NCI-H2227 (cell line): ENCODE measurements around the gene RASL11A.
"Not testable (repeated sequence)": the region's sequence is repeated elsewhere in the genome, so short reads cannot be mapped to it uniquely, and the experiment has no call there.

Experiments used
- DNase-seq: peaks from one replicate; lab custom pipeline; 2025; ENCODE audit not compliant: unreplicated experiment; lab: John Stamatoyannopoulos, UW

The RASL11A gene

GRCh38 chr13:27296496-27296895 is 25.9 kb downstream of the RASL11A start:
- DNase-seq: no peak

GRCh38 chr13:27298849-27299248 is 28.2 kb downstream of the RASL11A start:
- no peak for DNase-seq

- DNase-seq: peak; percentile 64
These were observed 29.8 kb downstream of the RASL11A start for GRCh38 chr13:27300406-27300805.

DNA sequence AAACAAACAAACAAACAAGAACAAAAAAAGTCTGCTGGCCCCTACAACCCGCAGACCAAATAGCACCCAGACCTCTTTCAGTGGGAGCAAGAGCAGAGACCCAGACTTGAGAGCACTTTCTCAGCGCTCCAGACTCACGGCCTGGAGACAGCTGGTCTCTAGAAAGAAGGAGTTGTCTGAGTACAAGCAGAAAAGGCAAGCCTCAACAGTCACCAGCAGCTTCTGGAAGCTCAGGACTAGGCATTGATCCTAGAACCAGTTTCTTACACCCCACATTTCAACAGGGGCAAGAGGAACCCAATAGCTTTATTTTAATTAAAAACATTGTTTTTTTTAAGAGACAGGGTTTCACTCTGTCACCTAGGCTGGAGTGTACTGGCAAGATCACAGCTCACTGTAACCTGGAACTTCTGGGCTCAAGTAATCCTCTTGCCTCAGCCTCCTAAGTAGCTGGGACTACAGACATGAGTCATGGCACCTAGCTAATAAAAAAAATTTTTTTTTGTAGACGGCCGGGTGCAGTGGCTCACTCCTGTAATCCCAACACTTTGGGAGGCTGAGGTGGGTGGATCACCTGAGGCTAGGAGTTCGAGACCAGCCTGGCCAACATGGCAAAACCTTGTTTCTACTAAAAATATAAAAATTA is 30.4 kb downstream of the RASL11A start:
- no peak for DNase-seq

- no peak for DNase-seq
These were observed 32.1 kb downstream of the RASL11A start for GRCh38 chr13:27302643-27303262.

- no peak for DNase-seq
These were observed 33.5 kb downstream of the RASL11A start for GRCh38 chr13:27304099-27304498.

- no peak for DNase-seq
These were observed 34.0 kb downstream of the RASL11A start for GRCh38 chr13:27304611-27305010.

DNA sequence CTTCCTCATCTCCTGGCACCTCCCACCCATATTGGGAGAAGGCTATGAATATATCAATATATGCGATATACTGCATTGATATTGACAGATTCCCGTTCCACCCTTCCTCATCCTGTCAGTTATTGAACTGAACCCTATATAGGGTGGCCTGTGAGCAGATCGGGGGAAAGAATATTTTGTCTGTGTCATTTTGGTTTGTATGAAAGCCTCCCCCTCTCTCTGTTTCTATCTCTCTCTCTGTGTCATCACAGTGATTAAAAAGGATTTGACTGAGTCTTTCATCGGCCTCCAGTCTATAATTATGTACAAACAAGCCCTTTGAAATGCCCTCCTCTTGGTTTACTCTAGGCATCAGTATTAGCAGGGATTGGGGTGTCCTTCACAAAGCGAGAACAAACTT is 35.7 kb downstream of the RASL11A start:
- DNase-seq: no peak

GRCh38 chr13:27308941-27309340 is 38.3 kb downstream of the RASL11A start:
- DNase-seq: no peak

DNA sequence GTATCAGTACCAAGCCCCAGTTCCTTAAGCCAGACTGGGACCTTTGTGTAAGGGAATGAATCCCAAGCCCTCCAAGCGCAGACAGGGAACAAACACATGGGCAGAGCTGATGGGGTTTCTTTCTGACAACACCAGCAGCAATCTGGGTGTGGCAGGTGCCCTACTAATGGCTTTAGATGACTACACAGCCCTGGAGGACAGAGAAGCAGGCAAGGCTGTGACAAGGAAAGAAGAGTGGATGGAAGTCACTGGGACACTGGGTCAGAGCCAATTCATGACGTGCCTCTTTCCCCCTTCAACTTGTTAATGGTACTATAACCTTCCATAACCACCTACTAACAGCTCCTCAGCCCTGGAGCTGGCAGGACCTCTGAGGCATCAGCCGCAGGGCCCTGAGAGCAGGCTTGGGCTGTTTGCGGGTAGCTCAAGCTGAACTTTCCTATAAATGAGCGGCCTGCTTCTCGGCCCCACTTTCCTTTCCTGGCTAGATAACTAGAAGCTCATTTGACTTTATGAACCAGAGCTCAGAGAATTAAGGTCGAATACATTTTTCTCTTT is 38.9 kb downstream of the RASL11A start:
- DNase-seq: no peak

GRCh38 chr13:27309967-27310598 is 39.5 kb downstream of the RASL11A start:
- no peak for DNase-seq

DNA sequence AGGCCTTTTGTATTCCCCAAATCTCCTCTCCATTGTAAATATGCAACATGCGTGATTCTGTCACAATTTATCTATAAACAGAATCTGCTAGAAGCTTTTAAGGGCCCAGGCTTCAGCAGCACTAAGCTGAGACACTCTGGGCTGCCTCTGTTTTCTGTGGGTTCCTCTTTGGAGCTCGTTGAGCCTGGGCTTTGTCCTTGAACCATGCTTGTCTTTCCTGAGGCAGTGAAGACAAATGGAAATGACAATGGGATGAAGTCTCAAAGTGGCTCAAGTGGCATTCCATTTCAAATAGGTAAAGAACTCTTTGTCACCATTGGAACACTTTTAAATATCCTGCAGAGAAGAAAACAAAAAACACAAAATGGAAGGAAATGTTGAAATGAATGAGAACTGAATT is 40.3 kb downstream of the RASL11A start:
- no peak for DNase-seq

DNA sequence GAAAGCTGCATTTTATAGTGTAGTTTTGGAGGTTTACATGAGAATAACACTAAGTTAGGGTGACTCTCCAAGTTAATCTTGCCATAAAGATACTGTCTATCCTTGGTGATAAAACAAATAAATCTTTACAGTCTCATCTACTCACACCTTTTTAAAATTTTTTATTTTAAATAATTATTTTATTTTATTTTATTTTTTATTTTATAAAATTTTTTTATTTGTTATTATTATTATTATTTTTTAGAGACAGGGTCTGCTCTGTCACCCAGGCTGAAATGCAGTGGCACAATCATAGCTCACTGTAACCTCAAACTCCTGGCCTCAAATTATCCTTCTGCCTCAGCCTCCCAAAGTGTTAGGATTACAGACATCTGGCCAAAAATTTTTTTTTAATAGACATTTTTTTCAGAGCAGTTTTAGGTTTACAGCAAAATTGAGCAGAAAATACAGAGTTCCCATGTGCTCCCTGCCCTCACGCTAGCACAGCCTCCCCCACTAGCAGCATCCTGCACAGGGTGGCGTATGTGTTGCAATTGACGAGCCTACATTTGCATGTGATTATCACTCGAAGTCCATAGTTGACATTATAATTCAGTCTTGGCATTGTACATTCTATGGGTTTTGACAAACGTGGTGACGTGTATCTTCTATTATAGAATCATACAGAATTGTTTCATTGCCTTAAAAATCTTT is 41.0 kb downstream of the RASL11A start:
- DNase-seq: no peak

GRCh38 chr13:27313770-27314169 is 43.1 kb downstream of the RASL11A start:
- DNase-seq: no peak

GRCh38 chr13:27319404-27319803 is 48.8 kb downstream of the RASL11A start:
- no peak for DNase-seq

DNA sequence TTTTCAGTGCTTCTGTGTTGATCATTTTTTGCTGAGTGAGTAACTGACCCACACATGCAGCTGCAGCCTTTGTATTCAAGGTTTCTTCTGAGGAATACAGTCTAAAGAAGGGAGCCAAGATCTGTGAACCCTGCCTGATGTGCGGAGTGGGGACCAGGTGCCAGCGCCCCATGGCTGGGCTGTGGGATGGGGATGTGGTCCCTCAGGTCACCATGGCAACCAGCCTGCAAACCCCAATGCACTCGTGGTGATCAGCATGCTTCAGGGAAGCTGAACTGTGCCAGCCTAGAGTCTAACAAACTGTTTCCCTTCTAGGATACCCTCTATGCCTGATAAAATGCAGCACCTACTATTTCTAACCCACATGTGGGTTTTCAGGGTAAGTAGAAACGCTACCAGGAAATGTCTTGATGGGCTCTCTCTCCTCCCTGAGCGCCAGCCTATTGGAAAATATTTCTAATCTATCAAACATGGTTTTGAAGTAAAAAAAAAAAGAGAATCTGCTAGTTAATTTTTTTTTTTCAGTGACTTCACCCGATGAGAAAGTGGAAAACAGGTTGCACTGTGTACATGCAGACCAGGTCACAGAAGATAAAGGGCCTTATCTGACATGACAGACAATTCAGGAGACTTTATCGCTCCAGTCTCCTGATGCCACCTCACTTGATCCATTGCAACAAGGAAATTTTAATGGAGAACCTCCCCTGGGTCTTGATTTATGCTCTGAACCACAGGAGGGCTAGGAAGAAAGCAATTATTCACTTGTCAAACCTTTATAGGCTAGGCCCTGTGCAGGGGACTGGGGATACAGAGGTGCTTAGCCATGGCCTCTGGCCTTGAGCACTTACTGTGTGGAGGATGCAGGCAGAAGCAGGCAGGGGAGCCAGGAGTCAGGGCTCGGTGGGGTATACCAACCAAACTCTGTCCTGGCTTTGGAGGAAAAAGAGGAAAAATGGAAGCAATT is 51.1 kb downstream of the RASL11A start:
- DNase-seq: no peak

DNA sequence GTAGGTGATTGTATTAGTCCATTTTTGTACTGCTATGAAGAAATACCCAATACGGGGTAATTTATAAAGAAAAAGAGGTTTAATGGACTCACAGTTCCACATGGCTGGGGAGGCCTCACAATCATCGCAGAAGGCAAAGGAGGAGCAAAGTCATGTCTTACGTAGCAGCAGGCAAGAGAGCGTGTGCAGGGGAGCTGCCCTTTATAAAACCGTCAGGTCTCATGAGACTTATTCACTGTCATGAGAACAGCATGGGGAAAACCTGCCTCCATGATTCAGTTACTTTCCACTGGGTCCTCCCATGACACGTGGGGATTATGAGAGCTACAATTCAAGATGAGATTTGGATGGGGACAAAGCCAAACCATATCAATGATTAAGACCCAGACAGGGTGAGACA is 51.8 kb downstream of the RASL11A start:
- DNase-seq: not testable (repeated sequence)
